Stimulated activated naive B cell treated with anti-CD40 and anti-IgM and Interleukin-4, amounts not matched to agents 10 μg/mL and 1 μg/mL and 100 μg/mL, for 72 hours (primary cell): ENCODE data around the gene NDUFAF2.

ENCODE experiments used
- ATAC-seq, 2 donors: fragments of 150-1000 bp; cut with Tn5 transposase; replicated peaks; 2 replicates each; pipeline ENCODE4 v1.10.0; 2021; ENCODE audit warnings: moderate library complexity in 1 of 2
- DNase-seq: peaks from one replicate; pipeline ENCODE4 v3.0.0; 2021
- H3K27ac Mint-ChIP-seq: one replicate; pipeline ENCODE4 v1.8.0; 2022; ENCODE audit warnings: mild to moderate bottlenecking, mixed read lengths
- H3K27me3 Mint-ChIP-seq, 2 donors: one replicate each; pipeline ENCODE4 v1.8.0; 2022; ENCODE audit warnings: mixed read lengths in 2 of 2
- H3K36me3 Mint-ChIP-seq, 2 donors: one replicate each; pipeline ENCODE4 v1.8.0; 2022; ENCODE audit warnings: mixed read lengths in 2 of 2, mild to moderate bottlenecking in 1 of 2
- H3K4me1 Mint-ChIP-seq, 2 donors: one replicate each; pipeline ENCODE4 v1.8.0; 2022; ENCODE audit warnings: mixed read lengths in 2 of 2, mild to moderate bottlenecking in 1 of 2
- H3K4me3 Mint-ChIP-seq, 2 donors: one replicate each; pipeline ENCODE4 v1.8.0; 2022; ENCODE audit warnings: mild to moderate bottlenecking in 2 of 2, mixed read lengths in 2 of 2, moderate library complexity in 1 of 2
- H3K9me3 Mint-ChIP-seq, 2 donors: one replicate each; pipeline ENCODE4 v1.8.0; 2022; ENCODE audit warnings: mixed read lengths in 2 of 2, mild to moderate bottlenecking in 1 of 2

The NDUFAF2 gene

DNA sequence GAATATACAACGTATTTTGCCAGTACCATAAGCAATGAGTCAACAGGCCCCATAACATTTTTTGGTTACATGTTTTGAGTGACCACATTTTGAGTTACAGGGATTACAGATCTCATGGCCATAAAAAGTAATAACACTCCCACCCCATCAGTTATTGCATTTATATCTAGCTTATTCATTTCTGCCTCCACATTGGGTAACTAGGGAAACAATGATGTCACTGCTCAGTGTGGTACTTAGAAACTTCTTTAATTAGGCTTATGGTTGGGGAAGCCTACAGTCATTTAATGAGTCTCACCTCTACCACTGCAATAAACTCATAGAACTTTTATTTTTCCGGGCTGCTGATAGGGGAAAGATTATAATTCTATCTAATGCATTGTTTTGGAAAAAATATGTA, 257.2 kb downstream of the NDUFAF2 start:
- peaks cover 27 to 30% of the 10 kb centered on the region in 2 donors for H3K27me3 Mint-ChIP-seq
- H3K9me3 Mint-ChIP-seq: peaks cover 24% of the 10 kb centered on the region in 2 donors
- H3K4me1 Mint-ChIP-seq: peaks cover 0 to 3% of the 10 kb centered on the region in 2 donors
- H3K27ac Mint-ChIP-seq: no peak overlapping the region
- peaks cover 9 to 23% of the 10 kb centered on the region in 2 donors for H3K36me3 Mint-ChIP-seq
- no peak for DNase-seq
- H3K4me3 Mint-ChIP-seq: no peak overlapping the region
- ATAC-seq: peak; percentile 33 to 80
